Measurements from ENCODE around the gene TENM4.

The TENM4 gene

DNA sequence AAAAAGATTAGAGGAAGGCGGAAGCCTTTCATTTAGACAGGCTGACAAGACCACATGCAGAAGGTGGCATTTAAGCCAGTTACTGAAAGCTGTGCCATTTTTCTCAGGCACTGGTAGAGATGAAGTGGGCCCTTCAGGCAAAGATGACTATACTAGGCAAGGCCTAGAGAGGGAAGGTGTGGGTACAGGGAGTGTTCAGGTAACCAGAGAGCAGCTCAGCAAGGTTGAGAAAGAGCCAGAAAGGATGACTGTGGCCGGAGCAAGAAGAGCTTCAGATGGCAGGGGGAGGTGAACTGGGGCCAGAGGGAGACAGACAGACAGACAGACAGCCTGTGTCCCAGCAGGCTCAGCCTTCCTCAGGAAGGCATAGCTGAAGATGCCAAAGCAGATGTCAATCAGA, 778.0 kb downstream of the TENM4 start:
- no CpG with 5 or more reads among the region's 2 CpGs for WGBS, 2 donors (ENCODE audit: extremely low coverage in 2 of 2, insufficient read length in 2 of 2, insufficient replicate concordance in 1 of 2)
- H3K14ac ChIP-seq (ENCODE audit: low read length): no peak overlapping the region
- no peak overlapping the region for H2AK5ac ChIP-seq (ENCODE audit: low read depth, low read length)
- no peak overlapping the region for H2BK15ac ChIP-seq (ENCODE audit: low read length)
- H4K91ac ChIP-seq (ENCODE audit: low read depth, low read length, poor library complexity): no peak overlapping the region
- H3K23ac ChIP-seq (ENCODE audit: low read depth, low read length, poor library complexity): no peak overlapping the region
- no peak overlapping the region for H3K27ac ChIP-seq (replicated peaks; ENCODE audit: low read length)
- H3K18ac ChIP-seq (ENCODE audit: low read length): no peak overlapping the region
- no peak overlapping the region for H2BK120ac ChIP-seq (ENCODE audit: low read depth, low read length)
- no peak overlapping the region for H3K4me2 ChIP-seq (ENCODE audit: insufficient read depth, low read length, poor library complexity, severe bottlenecking)
- no peak overlapping the region for H2BK5ac ChIP-seq (ENCODE audit: low read length)
- no peak overlapping the region for H3K4me3 ChIP-seq (ENCODE audit: low read length in 2 of 2)
- H2BK12ac ChIP-seq (ENCODE audit: low read length): no peak overlapping the region
- peaks cover 0 to 8% of the 10 kb centered on the region in 2 donors for H3K4me1 ChIP-seq (ENCODE audit: control insufficient read depth in 2 of 2, insufficient read depth in 1 of 2, low read depth in 1 of 2, low read length in 2 of 2)
- DNase-seq (ENCODE audit: low spot score): no peak
- H3K4ac ChIP-seq (ENCODE audit: low read length): no peak overlapping the region
- H3K27me3 ChIP-seq (ENCODE audit: control insufficient read depth in 3 of 3, insufficient read depth in 3 of 3, low read depth in 1 of 3, low read length in 3 of 3): no peaks in the 10 kb centered on the region
- H3K79me1 ChIP-seq (ENCODE audit: low read depth, low read length): no peaks in the 10 kb centered on the region
- H2AFZ ChIP-seq (ENCODE audit: low read length): no peak overlapping the region
- no peak overlapping the region for H4K8ac ChIP-seq (ENCODE audit: low read depth, low read length)
- no peaks in the 10 kb centered on the region for H3K9me3 ChIP-seq (replicated peaks in 1 of 2; ENCODE audit: control insufficient read depth in 2 of 2, insufficient read depth in 1 of 2, low read depth in 1 of 2, low read length in 2 of 2)
- peaks cover 3 to 18% of the 10 kb centered on the region in 2 donors for H3K36me3 ChIP-seq (replicated peaks in 1 of 2; ENCODE audit: control insufficient read depth in 2 of 2, insufficient read depth in 2 of 2, low read length in 2 of 2)
- no peak overlapping the region for H3K9ac ChIP-seq (ENCODE audit: low read depth, low read length, poor library complexity)

DNA sequence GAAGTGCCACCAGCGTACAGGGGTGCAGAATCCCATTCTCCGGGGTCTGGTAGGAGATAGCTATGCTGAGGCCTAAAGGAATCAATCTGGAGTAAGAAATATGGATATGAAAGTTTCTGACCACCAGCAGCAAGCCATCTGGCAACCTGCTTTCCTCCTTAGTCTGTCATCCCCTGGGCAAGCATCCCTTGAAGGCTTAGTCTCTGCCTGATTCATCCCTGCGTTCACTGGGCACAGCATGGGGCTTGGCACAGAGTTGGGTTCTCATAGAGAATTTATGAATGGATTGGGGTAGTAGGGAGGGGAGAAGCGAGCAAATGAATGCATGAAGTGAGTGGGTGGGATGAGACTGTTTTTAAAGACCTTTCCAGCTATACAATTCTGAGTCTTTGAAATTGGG, 780.4 kb downstream of the TENM4 start:
- Histone ChIP-seq H3K9me3 (replicated peaks in 1 of 2; ENCODE audit: control insufficient read depth in 2 of 2, insufficient read depth in 1 of 2, low read depth in 1 of 2, low read length in 2 of 2) (no peaks in the 10 kb centered on the region), H2BK12ac (ENCODE audit: low read length) (no peak overlapping the region), H4K8ac (ENCODE audit: low read depth, low read length) (no peak overlapping the region), H3K27ac (replicated peaks; ENCODE audit: low read length) (no peak overlapping the region), H3K9ac (ENCODE audit: low read depth, low read length, poor library complexity) (no peak overlapping the region), H2BK120ac (ENCODE audit: low read depth, low read length) (no peak overlapping the region), H2BK5ac (ENCODE audit: low read length) (no peak overlapping the region), H3K4me3 (ENCODE audit: low read length in 2 of 2) (no peak overlapping the region), H3K4me2 (ENCODE audit: insufficient read depth, low read length, poor library complexity, severe bottlenecking) (no peak overlapping the region), H3K23ac (ENCODE audit: low read depth, low read length, poor library complexity) (no peak overlapping the region), H2AK5ac (ENCODE audit: low read depth, low read length) (no peak overlapping the region), H3K79me1 (ENCODE audit: low read depth, low read length) (no peaks in the 10 kb centered on the region), H3K4me1 (ENCODE audit: control insufficient read depth in 2 of 2, insufficient read depth in 1 of 2, low read depth in 1 of 2, low read length in 2 of 2) (peaks cover 0 to 2% of the 10 kb centered on the region in 2 donors), H2AFZ (ENCODE audit: low read length) (no peak overlapping the region), H3K4ac (ENCODE audit: low read length) (no peak overlapping the region), H3K27me3 (ENCODE audit: control insufficient read depth in 3 of 3, insufficient read depth in 3 of 3, low read depth in 1 of 3, low read length in 3 of 3) (no peaks in the 10 kb centered on the region), H3K36me3 (replicated peaks in 1 of 2; ENCODE audit: control insufficient read depth in 2 of 2, insufficient read depth in 2 of 2, low read length in 2 of 2) (peaks cover 3 to 19% of the 10 kb centered on the region in 2 donors), H3K18ac (ENCODE audit: low read length) (no peak overlapping the region), H3K14ac (ENCODE audit: low read length) (no peak overlapping the region), H4K91ac (ENCODE audit: low read depth, low read length, poor library complexity) (no peak overlapping the region), H2BK15ac (ENCODE audit: low read length) (no peak overlapping the region)
- WGBS, 2 donors (ENCODE audit: extremely low coverage in 2 of 2, insufficient read length in 2 of 2, insufficient replicate concordance in 1 of 2): 100% methylated on average over 1 of the region's 4 CpGs; no CpG with 5 or more reads in 1 of the 2 donors
- no peak for DNase-seq (ENCODE audit: low spot score)

DNA sequence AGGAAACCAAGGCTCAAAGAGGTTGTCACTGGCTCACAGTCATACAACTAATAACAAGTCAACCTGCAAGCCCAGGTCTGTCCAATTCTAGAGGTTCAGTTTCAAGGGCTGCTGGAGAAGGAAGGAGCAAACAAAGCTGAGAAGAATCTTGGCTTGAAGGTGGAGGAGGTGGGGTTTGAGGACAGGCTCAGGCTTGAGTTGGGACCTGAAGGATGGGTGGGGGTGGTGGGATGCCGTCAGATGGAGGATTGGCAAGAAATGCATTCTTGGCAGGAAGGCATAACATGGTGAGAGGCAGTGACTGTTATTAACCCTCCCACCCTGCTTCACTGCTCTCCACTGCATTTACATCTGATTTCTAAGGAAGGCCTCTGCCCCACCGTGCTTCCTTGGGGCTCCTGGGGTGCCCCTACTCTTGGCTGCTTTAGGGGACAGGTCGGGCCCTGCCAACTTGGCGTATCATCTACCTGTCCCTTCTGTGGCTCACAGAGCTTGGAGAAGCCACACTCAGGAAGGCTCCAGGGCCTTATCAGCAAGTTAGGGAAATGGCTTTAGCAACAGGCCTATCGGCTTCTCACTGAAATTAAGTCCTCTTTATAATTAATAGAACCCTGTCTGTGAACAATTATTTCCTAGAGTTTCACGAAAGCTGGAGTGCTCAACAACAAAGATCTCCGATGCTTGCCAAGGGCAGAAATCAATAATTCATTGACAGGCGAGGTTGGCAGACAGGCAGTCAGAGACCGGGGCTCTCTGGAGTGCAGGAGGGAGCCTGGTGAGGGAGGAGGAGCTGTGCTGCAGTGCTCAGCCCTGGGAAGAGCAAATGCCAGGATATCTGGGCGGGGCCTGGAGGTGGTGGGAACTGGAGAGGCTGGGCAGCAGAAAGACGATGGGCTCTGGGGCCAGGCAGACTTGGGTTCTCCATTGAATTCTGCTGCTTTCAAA, 781.2 kb downstream of the TENM4 start:
- Histone ChIP-seq H2BK12ac (ENCODE audit: low read length) (no peak overlapping the region), H3K9me3 (replicated peaks in 1 of 2; ENCODE audit: control insufficient read depth in 2 of 2, insufficient read depth in 1 of 2, low read depth in 1 of 2, low read length in 2 of 2) (no peaks in the 10 kb centered on the region), H4K91ac (ENCODE audit: low read depth, low read length, poor library complexity) (no peak overlapping the region), H3K14ac (ENCODE audit: low read length) (no peak overlapping the region), H3K79me1 (ENCODE audit: low read depth, low read length) (no peaks in the 10 kb centered on the region), H2BK5ac (ENCODE audit: low read length) (no peak overlapping the region), H3K36me3 (replicated peaks in 1 of 2; ENCODE audit: control insufficient read depth in 2 of 2, insufficient read depth in 2 of 2, low read length in 2 of 2) (peaks cover 3 to 19% of the 10 kb centered on the region in 2 donors), H3K4me1 (ENCODE audit: control insufficient read depth in 2 of 2, insufficient read depth in 1 of 2, low read depth in 1 of 2, low read length in 2 of 2) (peaks cover 0 to 2% of the 10 kb centered on the region in 2 donors), H3K4me3 (ENCODE audit: low read length in 2 of 2) (no peak overlapping the region), H2AFZ (ENCODE audit: low read length) (no peak overlapping the region), H2AK5ac (ENCODE audit: low read depth, low read length) (no peak overlapping the region), H3K27ac (replicated peaks; ENCODE audit: low read length) (no peak overlapping the region), H3K27me3 (ENCODE audit: control insufficient read depth in 3 of 3, insufficient read depth in 3 of 3, low read depth in 1 of 3, low read length in 3 of 3) (no peaks in the 10 kb centered on the region), H2BK15ac (ENCODE audit: low read length) (no peak overlapping the region), H3K9ac (ENCODE audit: low read depth, low read length, poor library complexity) (no peak overlapping the region), H3K4ac (ENCODE audit: low read length) (no peak overlapping the region), H3K18ac (ENCODE audit: low read length) (no peak overlapping the region), H3K4me2 (ENCODE audit: insufficient read depth, low read length, poor library complexity, severe bottlenecking) (no peak overlapping the region), H3K23ac (ENCODE audit: low read depth, low read length, poor library complexity) (no peak overlapping the region), H2BK120ac (ENCODE audit: low read depth, low read length) (no peak overlapping the region), H4K8ac (ENCODE audit: low read depth, low read length) (no peak overlapping the region)
- WGBS, 2 donors (ENCODE audit: extremely low coverage in 2 of 2, insufficient read length in 2 of 2, insufficient replicate concordance in 1 of 2): no CpG with 5 or more reads among the region's 11 CpGs
- no peak for DNase-seq (ENCODE audit: low spot score)

DNA sequence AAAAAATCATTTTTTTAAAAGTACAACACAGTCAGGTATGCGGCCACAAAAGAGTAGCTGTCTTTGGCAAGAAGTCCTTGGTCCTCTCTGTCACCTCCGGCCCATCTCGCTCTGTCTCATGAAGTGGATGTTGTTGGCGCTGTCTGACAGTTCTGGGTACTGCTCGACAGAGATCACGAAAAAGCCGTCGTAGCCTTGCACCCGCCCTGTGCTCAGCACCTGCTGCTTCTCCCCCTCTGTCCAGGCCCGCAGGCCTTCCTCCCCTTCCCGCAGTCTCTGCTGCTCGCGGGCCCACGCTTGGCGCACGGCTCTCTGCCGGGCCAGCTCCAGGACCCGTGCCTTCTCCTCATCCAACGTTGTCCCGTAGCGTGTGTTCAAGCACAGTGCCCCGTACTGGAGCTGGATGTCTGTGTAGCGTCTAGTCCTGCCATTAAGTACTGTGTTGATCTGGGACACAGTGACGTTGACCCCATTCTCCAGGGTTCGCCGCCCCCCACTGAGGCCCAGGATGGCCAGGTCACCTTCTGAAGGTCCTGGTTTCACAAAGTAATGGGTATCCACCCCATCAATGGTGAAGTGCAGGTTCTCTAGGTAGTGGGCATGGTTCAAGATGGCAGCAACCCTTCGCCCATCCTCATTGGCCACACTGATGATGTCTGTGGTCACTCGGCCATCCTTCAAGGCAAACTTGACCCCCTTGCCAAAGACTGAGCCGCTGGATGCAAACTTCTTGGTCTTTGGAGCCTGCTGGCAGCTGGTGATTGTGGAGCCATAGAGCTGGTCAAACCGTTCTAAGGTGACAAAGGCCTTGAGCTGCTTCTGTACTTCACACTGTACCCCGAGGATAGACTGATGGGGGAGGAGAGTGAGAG, 782.6 kb downstream of the TENM4 start:
- Histone ChIP-seq H2AFZ (ENCODE audit: low read length) (no peak overlapping the region), H3K23ac (ENCODE audit: low read depth, low read length, poor library complexity) (peak overlapping the region; percentile 11), H3K79me1 (ENCODE audit: low read depth, low read length) (no peaks in the 10 kb centered on the region), H3K9me3 (replicated peaks in 1 of 2; ENCODE audit: control insufficient read depth in 2 of 2, insufficient read depth in 1 of 2, low read depth in 1 of 2, low read length in 2 of 2) (no peaks in the 10 kb centered on the region), H4K8ac (ENCODE audit: low read depth, low read length) (no peak overlapping the region), H4K91ac (ENCODE audit: low read depth, low read length, poor library complexity) (no peak overlapping the region), H3K27ac (replicated peaks; ENCODE audit: low read length) (no peak overlapping the region), H2BK15ac (ENCODE audit: low read length) (no peak overlapping the region), H2AK5ac (ENCODE audit: low read depth, low read length) (no peak overlapping the region), H2BK120ac (ENCODE audit: low read depth, low read length) (no peak overlapping the region), H3K4me3 (ENCODE audit: low read length in 2 of 2) (no peak overlapping the region), H2BK12ac (ENCODE audit: low read length) (peak overlapping the region; percentile 52), H2BK5ac (ENCODE audit: low read length) (no peak overlapping the region), H3K18ac (ENCODE audit: low read length) (no peak overlapping the region), H3K4me2 (ENCODE audit: insufficient read depth, low read length, poor library complexity, severe bottlenecking) (no peak overlapping the region), H3K27me3 (ENCODE audit: control insufficient read depth in 3 of 3, insufficient read depth in 3 of 3, low read depth in 1 of 3, low read length in 3 of 3) (no peaks in the 10 kb centered on the region), H3K9ac (ENCODE audit: low read depth, low read length, poor library complexity) (no peak overlapping the region), H3K4ac (ENCODE audit: low read length) (no peak overlapping the region), H3K36me3 (replicated peaks in 1 of 2; ENCODE audit: control insufficient read depth in 2 of 2, insufficient read depth in 2 of 2, low read length in 2 of 2) (peaks cover 3 to 19% of the 10 kb centered on the region in 2 donors), H3K14ac (ENCODE audit: low read length) (peak overlapping the region; percentile 11), H3K4me1 (ENCODE audit: control insufficient read depth in 2 of 2, insufficient read depth in 1 of 2, low read depth in 1 of 2, low read length in 2 of 2) (peaks cover 0 to 4% of the 10 kb centered on the region in 2 donors)
- no peak for DNase-seq (ENCODE audit: low spot score)
- no CpG with 5 or more reads among the region's 31 CpGs for WGBS, 2 donors (ENCODE audit: extremely low coverage in 2 of 2, insufficient read length in 2 of 2, insufficient replicate concordance in 1 of 2)
